Activated CD8-positive, alpha-beta memory T cell treated with anti-CD3 and anti-CD28 coated beads for 1 hour (primary cell): Measurements from ENCODE around the gene SPATA9.
"Not testable (repeated sequence)": the region's sequence is repeated elsewhere in the genome, so short reads cannot be mapped to it uniquely, and the experiment has no call there.

Experiments used
- DNase-seq, 2 donors: peaks; one replicate each; pipeline ENCODE4 v3.0.0-alpha.2; 2020; ENCODE audit warnings: low read depth in 1 of 2; ENCODE audit errors: extremely low read depth in 1 of 2

The SPATA9 gene

DNA sequence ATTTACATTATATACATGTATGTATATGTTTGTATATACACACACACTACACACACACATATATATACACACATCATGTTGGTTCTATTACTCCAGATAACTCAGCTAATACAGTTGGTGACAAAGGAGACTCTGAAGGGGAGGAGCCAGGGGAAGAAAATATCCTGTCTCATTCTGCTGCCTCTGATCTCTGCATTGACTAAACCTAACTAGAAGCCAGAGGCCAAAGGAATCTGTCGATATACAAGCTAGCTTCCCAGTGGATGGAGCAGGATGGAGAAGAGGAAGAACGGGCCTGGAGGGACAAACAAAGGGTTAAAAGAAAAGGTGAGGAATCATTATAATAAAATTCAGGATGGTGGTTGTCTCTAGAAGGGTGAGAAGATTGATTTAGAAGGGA is 34.6 kb upstream of the SPATA9 start:
- DNase-seq, result no peak

DNA sequence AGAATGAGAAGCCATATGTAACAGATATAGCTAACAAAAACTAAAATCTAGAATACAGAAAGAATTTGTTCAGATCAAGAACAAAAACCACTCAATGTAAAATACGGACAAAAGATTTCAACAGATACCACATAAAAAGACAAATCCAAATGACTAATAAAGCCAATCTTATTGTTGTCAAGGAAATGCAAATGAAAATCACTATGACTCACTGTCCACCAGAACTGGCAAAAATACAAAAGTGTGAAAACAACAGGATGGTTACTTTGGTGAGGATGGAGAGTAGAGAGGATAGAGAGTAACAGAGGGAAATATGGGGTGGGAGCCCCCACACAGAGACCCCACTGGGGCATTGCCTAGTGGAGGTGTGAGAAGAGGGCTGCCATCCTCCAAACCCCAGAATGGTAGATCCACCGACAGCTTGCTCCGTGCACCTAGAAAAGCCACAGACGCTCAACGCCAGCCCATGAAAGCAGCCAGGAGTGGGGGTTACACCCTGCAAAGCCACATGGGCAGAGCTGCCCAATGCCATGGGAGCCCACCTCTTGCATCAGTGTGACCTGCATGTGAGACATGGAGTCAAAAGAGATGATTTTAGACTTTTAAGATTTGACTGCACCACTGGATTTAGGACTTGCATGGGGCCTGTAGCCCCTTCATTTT is 33.1 kb upstream of the SPATA9 start:
- no peak for DNase-seq

DNA sequence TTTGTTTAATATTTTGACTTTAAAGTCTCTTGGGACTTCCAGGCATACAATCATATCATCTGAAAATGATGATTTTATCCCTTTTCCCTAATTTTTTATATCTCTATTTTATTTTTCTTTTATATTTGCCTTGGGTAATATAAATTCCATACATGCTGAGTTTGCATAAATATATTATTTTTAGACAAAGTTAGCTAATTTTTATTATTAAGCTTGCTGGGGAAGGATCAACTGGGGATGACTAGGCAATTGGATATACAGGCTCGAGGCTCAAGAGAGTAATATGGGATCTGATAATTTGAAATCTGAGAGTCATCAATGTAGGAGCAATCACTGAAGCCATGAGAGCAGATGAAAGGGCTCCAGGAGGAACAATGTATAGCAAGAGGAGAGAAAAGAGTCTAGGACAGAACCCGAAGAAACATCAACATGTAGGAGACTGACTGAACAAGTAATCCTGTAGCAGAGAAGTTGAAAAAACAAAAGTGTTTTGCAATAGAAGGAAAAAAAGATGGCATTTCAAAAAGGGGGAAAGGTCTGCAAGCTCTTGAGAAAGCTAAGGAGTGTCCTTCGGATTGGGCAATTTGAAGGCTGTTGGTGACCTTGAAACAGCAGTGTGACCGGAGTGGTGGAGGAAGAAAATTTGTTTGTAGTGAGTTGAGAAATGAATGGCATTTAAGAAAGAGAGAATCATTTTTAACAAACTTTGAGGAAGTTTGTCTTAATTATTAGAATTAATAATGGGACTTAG is 31.3 kb upstream of the SPATA9 start:
- DNase-seq, result no peak

DNA sequence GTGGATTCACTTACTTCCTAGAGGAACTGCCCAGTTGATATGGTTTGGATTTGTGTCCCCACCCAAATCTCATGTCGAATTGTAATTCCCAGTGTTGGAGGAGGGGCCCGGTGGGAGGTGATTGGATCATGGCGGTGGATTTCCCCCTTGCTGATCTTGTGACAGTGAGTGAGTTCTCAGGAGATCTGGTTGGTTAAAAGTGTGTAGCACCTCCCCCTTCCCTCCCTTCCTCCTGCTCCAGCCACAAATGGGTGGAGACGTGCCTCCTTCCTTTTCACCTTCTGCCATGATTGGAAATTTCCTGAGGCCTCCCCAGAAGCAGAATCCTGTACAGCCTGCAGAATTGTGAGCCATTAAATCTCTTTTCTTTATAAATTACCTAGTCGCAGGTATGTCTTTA is 30.5 kb upstream of the SPATA9 start:
- not testable (repeated sequence) for DNase-seq

GRCh38 chr5:95712347-95712958 is 29.7 kb upstream of the SPATA9 start:
- no peak for DNase-seq

DNA sequence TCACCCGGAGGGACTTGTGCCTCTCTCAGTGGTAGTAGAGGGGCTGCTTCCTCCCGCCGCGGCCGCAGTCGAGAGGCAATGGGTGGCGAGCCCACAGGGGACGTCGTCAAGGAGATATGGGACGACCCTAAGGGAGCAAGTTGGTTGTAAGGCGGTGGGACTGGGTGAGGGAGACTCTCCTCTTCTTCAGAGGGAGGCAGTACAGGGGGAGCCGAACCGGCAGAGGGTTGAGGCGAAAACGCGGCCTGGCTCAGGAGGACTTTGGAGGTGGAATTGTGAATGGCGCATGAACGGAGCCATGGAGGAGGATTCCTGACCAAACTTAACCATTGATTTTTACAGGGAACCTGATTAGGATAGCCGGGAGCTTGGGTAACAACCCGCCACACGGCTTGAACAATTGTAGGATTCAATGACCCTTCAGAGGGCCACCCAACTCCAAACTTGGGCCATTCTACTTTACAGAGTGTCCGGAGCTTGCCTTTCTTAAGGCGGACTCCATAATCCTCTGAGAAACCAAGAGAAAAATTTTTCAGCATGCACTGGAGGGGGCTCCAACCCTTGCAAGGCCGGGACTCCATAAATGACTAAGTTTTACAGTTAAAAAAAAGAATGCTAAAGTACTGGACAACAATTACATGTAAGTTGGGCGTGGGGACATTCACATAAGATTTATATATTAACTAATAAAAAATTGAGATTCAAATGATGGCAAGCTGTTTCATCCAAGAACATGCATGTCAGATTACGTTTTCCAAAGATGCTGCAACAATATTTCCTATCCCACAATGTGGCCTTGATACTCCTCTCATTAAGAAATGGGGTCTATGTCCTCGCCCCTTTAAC is 28.9 kb upstream of the SPATA9 start:
- DNase-seq, result no peak

GRCh38 chr5:95710651-95711500 is 28.1 kb upstream of the SPATA9 start:
- not testable (repeated sequence) for DNase-seq

GRCh38 chr5:95709967-95710650 is 27.3 kb upstream of the SPATA9 start:
- DNase-seq, result no peak

GRCh38 chr5:95708876-95709275 is 26.1 kb upstream of the SPATA9 start:
- no peak for DNase-seq

DNA sequence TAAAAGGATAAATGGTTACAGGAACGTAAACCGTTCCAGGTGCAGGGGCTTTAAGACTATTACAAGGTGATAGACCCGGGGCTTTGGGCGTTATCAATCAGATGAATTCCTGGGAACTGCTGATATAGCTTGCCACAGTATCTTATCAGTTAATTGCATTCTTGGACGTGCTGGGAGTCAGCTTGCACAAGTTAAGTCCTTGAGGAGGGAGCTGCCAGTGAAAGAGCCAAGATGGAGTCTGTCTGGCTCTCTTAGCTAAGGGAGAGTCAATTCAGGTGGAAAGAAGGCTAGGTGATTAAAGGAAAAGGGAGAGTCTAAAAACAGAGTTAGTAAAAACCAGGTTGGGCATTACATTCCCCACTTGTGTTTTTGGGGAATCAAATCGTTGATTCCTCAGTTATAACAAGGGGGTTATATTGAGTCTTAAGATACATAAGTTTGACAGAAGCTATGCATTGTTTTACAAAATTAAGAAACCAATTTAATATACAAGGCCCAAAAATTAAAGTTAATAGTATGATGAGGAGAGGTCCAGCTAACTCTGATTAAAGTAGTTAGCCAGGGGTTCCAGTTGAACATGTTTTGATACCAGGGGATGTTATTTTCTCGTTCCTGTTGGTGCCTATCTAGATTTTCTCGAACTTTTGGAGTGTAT is 24.9 kb upstream of the SPATA9 start:
- not testable (repeated sequence) for DNase-seq

GRCh38 chr5:95707055-95707454 is 24.3 kb upstream of the SPATA9 start:
- DNase-seq, result no peak

DNA sequence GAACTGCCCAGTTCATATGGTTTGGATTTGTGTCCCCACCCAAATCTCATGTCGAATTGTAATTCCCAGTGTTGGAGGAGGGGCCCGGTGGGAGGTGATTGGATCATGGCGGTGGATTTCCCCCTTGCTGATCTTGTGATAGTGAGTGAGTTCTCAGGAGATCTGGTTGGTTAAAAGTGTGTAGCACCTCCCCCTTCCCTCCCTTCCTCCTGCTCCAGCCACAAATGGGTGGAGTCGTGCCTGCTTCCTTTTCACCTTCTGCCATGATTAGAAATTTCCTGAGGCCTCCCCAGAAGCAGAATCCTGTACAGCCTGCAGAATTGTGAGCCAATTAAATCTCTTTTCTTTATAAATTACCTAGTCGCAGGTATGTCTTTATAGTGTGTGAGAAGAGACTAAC is 23.4 kb upstream of the SPATA9 start:
- DNase-seq, result not testable (repeated sequence)

DNA sequence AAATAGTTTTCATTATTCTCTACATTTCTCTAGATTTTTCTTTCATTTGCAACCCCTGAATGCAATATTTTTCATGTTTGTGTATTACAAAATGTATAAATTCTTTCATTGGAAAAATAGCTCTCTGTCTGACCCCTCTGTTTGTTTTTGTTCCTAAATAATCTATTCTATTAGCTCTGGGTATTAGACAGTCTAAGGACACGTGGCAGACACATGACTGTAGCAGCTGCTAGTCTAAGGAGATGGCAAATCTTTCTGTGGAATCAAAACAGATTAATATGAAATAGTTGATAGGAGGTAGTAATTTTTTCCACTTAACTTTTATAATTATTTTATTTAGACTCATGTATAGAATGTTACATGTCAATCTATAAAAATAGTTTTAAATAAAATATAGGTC is 21.4 kb upstream of the SPATA9 start:
- DNase-seq, result no peak

- DNase-seq, result no peak
Observed at GRCh38 chr5:95701074-95701473, 18.3 kb upstream of the SPATA9 start.

DNA sequence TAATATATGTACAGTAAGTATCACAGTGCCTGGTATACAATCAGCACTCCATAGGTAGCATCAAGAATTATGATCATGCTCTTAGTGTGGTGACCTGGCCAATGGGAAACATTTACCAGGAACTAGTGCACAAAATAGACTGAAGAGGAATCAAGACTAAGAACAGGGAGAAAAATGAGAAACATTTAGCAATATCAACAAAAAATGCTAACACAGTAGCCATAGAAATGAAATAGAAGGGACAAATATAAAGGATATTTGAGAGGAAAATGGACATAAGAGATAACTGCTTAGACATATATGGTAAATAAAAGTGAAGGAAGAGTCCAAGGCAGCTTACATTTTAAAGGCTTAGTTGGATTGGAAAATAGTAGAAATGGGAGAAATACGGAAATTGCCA is 16.5 kb upstream of the SPATA9 start:
- DNase-seq, result no peak

DNA sequence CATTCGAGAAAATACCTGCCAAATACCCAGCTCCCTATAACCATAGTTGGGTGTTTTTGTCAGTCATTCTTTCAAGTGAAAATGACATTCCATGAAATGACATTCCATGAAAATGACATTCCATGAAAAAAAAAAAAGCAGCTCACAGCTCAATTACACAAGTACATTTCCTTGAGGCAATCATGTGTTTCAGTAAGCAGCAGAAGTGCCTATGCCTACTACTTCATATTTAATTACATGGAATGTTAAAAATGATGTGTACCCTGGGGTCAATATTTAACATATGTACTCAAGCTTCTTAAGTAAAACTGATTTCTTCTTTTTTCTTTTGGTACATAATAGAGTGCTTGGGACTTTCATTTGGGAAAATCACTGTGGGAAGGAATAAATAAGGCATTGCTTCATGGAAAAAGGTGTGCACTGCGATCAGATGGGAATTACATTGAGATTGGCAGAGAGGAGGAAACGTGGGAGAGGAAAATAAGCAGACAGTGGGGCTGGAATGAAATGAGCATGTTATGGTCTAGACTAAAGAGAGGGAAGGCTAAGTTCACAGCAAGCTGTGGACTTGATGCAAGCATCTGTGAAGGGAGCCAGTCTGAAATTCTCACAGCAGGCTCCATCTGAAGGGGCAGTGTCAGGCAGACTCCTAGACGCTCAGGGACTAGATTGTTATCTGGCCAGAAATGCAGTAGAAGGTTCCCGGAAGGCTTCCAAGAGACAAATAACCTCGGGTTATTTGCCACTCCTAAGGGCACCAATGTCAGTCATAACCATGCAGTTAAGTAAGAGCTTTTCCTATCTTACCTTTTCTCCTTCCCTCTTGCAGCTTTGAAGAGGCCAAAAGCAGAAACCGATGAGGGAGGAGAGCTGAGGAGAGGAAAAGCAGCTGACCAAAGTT is 15.2 kb upstream of the SPATA9 start:
- no peak for DNase-seq

DNA sequence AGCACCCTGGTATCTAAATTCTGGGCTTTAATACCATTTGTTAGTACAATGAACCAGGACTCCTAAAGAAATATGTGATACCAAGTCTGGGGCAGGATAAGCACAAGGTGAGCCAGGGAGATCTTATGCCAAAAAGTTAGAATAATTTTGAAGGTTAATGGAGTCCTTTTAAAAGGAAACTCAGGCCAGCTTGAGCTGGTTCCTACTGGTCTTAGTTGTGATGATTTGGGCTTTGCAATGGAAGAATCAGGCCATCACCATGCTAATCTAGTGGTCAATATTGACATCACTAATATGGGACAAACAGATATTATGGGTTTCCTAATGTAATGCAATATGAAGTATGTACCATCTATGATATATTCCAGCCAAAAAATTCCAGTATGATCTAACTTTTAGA is 7.5 kb upstream of the SPATA9 start:
- no peak for DNase-seq

- no peak for DNase-seq
Observed at GRCh38 chr5:95689680-95690079, 6.9 kb upstream of the SPATA9 start.
